Tibial nerve (tissue), 4 donors: ENCODE data around the gene ANXA1. TPM values are rescaled to one million over a fixed set of nuclear protein-coding genes. Genes with fewer than 3 reads are reported as not detected.

Experiments
- DNase-seq, 2 donors: peaks; one replicate each; pipeline ENCODE4 v3.0.0-alpha.2; 2019; ENCODE audit warnings: low spot score in 2 of 2
- H3K27ac ChIP-seq, 4 donors: fragments of 200-600 bp; sonication (generic) in 3 of 4; one replicate each; pipeline ENCODE4 v1.5.1; 2017 to 2019; ENCODE audit warnings: mild to moderate bottlenecking in 1 of 4
- H3K27me3 ChIP-seq, 2 donors: fragments of 200-600 bp; sonication (generic) in 1 of 2; one replicate each; pipeline versions ENCODE4 v1.5.1 to v1.6.0; 2017 to 2019
- H3K36me3 ChIP-seq, 3 donors: fragments of 200-600 bp; sonication (generic); one replicate each; pipeline ENCODE4 v1.5.1; 2018 to 2019
- H3K4me1 ChIP-seq, 4 donors: fragments of 200-600 bp; sonication (generic) in 3 of 4; one replicate each; pipeline ENCODE4 v1.5.1; 2017 to 2019
- H3K4me3 ChIP-seq, 4 donors: fragments of 200-600 bp; sonication (generic) in 3 of 4; one replicate each; pipeline ENCODE4 v1.5.1; 2017 to 2019; ENCODE audit warnings: mild to moderate bottlenecking in 1 of 4, moderate library complexity in 1 of 4
- H3K9me3 ChIP-seq, 4 donors: fragments of 200-600 bp; sonication (generic) in 3 of 4; one replicate each; pipeline ENCODE4 v1.5.1; 2017 to 2019
- EP300 ChIP-seq, 2 donors: sonication (generic); formaldehyde crosslinking; IDR thresholded peaks; one replicate each; pipeline ENCODE4 v1.6.1; 2017; ENCODE audit warnings: antibody characterized with exemption in 2 of 2, mild to moderate bottlenecking in 1 of 2
- POLR2A ChIP-seq, 2 donors: fragments of 450-650 bp; IDR thresholded peaks; one replicate each; pipeline ENCODE4 v1.6.1; 2017; ENCODE audit warnings: antibody characterized with exemption in 2 of 2, mild to moderate bottlenecking in 2 of 2, moderate library complexity in 2 of 2
- WGBS, 2 donors: methylation state at CpG; one replicate each; pipeline ENCODE4 v1.1.5; 2018; 5-methylcytosine and 5-hydroxymethylcytosine counted together
- total RNA-seq, 4 donors: library from RNA; depleted of rRNA; stranded (reverse); fragments of >200 nt; gene quantifications; one replicate each; pipeline ENCODE4 v1.1.0, GENCODE V29; 2016
- TF ChIP-seq, protein P1 (sequence below), 5 experiments: fragments of 200-600 bp in 3 of 5; fragments of 450-650 bp in 2 of 5; sonication (generic) in 3 of 5; IDR thresholded peaks; one replicate each; pipeline ENCODE4 v1.5.1; 2016 to 2019; ENCODE audit warnings: antibody characterized with exemption in 5 of 5, mild to moderate bottlenecking in 3 of 5, moderate library complexity in 2 of 5

ANXA1 gene
- total RNA-seq, 4 donors from 2014 or later, result 265 to 504 (median 306) TPM

DNA sequence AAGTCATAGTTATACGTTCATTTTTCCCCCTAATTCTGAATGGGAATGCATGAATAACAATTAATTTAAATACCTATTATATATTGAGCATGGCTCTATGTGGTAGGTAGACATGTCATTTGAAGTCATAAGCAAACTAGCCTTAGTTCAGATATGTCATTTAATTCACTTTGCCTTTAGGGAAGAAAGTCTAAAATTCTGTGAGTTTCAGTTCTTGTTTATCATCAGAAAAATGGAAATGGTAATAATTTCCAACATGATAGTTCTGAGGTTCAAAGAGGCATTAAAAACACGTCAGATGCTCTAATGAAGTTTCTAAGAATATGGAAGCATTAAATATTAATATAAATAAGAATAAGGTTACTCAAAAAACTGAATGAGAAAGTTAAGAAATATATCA lies 13.1 kb upstream of the ANXA1 start:
- peak overlapping the region in 1 of 4 donors; percentile 26 for H3K27ac ChIP-seq
- H3K4me1 ChIP-seq, result peaks cover 0 to 34% (median 12%) of the 10 kb centered on the region in 4 donors
- no peaks in the 10 kb centered on the region for H3K27me3 ChIP-seq
- no peaks in the 10 kb centered on the region for H3K9me3 ChIP-seq
- WGBS, 2 donors, result 90 to 93% methylated on average over 2 of the region's 2 CpGs
- TF ChIP-seq EP300 (IDR thresholded peaks at IDR 0.05) (no peak), POLR2A (IDR thresholded peaks at IDR 0.05) (no peak)
- TF ChIP-seq, protein P1, sequence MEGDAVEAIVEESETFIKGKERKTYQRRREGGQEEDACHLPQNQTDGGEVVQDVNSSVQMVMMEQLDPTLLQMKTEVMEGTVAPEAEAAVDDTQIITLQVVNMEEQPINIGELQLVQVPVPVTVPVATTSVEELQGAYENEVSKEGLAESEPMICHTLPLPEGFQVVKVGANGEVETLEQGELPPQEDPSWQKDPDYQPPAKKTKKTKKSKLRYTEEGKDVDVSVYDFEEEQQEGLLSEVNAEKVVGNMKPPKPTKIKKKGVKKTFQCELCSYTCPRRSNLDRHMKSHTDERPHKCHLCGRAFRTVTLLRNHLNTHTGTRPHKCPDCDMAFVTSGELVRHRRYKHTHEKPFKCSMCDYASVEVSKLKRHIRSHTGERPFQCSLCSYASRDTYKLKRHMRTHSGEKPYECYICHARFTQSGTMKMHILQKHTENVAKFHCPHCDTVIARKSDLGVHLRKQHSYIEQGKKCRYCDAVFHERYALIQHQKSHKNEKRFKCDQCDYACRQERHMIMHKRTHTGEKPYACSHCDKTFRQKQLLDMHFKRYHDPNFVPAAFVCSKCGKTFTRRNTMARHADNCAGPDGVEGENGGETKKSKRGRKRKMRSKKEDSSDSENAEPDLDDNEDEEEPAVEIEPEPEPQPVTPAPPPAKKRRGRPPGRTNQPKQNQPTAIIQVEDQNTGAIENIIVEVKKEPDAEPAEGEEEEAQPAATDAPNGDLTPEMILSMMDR (IDR thresholded peaks at IDR 0.05), result no peak
- DNase-seq, result no peak
- no peaks in the 10 kb centered on the region for H3K36me3 ChIP-seq
- H3K4me3 ChIP-seq, result no peak overlapping the region

DNA sequence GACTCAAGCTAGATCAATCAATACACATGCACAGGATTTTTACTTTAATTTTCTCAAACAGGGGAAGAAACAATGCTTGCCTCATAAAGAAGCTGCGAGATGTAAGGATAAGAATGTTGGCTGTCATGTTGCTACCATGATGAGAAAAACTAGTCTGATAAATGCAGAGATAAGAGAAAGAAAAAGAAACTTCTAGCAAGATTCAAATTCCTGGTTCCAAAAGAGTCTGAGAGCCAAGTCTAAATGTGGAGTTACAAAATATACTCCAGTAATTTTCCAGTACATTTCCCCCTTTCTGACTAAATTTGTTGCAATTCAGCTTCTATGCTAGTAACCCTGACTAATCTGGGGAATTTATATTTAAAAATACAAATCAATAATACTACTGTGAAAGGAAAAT lies 10.4 kb upstream of the ANXA1 start:
- Histone ChIP-seq H3K9me3 (no peaks in the 10 kb centered on the region), H3K27ac (peak overlapping the region in 1 of 4 donors; percentile 53), H3K4me1 (peaks cover 0 to 46% (median 14%) of the 10 kb centered on the region in 4 donors), H3K4me3 (no peak overlapping the region), H3K27me3 (no peaks in the 10 kb centered on the region), H3K36me3 (no peaks in the 10 kb centered on the region)
- WGBS, 2 donors, result 73 to 81% methylated on average over 1 of the region's 1 CpG
- TF ChIP-seq, protein P1 (IDR thresholded peaks at IDR 0.05), result no peak
- TF ChIP-seq POLR2A (IDR thresholded peaks at IDR 0.05) (no peak), EP300 (IDR thresholded peaks at IDR 0.05) (no peak)
- no peak for DNase-seq

DNA sequence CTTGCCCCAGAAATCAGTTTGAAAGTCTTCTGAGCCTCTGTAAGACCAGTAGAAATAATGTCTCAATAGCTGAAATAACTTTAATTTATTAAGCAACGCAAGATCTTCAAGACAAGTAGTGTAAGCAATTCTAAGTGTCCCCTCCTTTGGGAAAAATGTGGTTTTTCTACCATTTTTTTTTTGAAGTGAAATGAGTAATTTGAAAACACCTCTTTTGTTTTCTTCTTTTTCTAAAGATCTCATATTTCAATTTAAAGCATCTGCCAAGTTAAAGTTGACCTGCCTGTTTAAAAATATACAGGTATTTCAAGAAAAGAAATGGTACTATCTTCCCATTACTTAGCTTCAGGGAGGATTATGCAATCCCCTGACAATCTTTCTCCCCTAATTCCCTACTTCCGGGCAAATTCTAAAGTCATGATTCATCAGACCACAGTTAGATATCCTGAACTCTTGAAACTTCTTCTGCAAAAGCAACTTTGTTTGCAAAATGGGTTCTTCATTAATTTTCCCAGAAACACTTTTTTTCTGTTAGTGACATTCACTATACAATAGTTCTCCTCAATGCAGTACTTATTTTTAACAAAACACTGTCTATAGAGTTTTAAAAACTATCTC lies 7.8 kb upstream of the ANXA1 start:
- TF ChIP-seq, protein P1 (IDR thresholded peaks at IDR 0.05), result no peak
- TF ChIP-seq EP300 (IDR thresholded peaks at IDR 0.05) (peak; percentile 26 to 84), POLR2A (IDR thresholded peaks at IDR 0.05) (no peak)
- Histone ChIP-seq H3K4me3 (no peak overlapping the region), H3K27ac (peak overlapping the region in 2 of 4 donors; percentile 34 to 74), H3K36me3 (no peaks in the 10 kb centered on the region), H3K4me1 (peaks cover 0 to 40% (median 13%) of the 10 kb centered on the region in 4 donors), H3K9me3 (no peaks in the 10 kb centered on the region), H3K27me3 (no peaks in the 10 kb centered on the region)
- DNase-seq, result no peak
- WGBS, 2 donors, result 10 to 11% methylated on average over 2 of the region's 2 CpGs

DNA sequence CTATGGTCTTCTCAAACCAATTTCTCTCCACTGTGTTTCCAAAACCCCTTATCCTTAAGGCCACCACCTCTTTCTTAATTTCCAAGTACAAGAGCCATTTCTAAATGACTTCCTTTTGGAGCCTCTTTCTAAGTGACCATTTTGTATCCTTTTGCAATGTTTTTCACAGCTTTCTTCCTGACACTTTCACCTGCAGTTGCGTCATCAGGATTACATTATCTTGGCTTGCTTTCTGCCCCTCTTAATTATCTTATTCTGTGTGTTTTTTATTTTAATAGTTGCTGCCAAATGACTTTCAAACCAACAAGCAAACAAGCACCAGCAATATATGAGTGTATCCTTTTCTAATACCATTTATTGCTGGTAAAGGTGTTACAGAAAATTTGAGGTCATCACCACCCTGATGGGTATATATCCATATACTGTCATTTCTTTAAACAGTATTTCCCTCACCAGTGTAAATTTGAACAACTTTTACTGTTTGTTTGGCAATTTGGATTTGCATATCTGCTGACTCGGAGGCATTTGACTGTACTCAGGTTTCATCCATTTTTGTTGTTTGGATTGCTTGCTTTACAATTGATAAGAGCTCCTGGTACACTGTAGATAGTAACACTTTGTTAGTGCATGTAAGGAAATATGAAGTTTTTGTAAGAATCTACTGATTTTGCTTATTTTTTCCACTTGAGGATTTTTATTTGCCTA lies 5.4 kb upstream of the ANXA1 start:
- H3K4me3 ChIP-seq, result no peak overlapping the region
- H3K27me3 ChIP-seq, result no peaks in the 10 kb centered on the region
- peak overlapping the region in 1 of 4 donors; percentile 6 for H3K27ac ChIP-seq
- H3K4me1 ChIP-seq, result peaks cover 0 to 65% (median 26%) of the 10 kb centered on the region in 4 donors
- 90 to 91% methylated on average over 2 of the region's 2 CpGs for WGBS, 2 donors
- no peaks in the 10 kb centered on the region for H3K9me3 ChIP-seq
- H3K36me3 ChIP-seq, result no peaks in the 10 kb centered on the region
- TF ChIP-seq, protein P1 (IDR thresholded peaks at IDR 0.05), result no peak
- no peak for TF ChIP-seq POLR2A (IDR thresholded peaks at IDR 0.05)
- TF ChIP-seq EP300 (IDR thresholded peaks at IDR 0.05), result no peak
- no peak for DNase-seq

DNA sequence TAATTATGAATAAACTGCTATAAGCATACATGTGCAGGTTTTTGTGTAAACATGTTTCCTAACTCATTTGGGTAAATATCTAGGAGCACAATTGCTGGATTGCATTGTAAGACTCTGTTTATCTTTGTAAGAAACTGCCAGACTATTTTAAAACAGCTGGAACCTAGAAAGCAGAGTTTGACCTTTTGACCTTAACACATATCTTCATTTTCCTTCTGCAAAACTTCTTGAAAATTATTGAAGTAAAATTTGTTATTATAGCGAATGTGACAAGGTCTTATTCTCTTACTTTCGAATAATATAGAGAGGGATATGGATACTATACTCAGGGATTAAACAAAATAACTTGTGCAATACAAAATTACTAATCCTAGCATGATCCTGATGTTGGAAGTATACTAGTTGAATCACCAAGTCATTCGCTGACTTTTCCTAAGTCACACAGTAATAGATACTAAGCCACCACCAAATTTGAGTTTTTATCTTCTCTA lies 3.2 kb upstream of the ANXA1 start:
- Histone ChIP-seq H3K4me1 (peaks cover 0 to 63% (median 24%) of the 10 kb centered on the region in 4 donors), H3K36me3 (no peaks in the 10 kb centered on the region), H3K27ac (peak overlapping the region in 3 of 4 donors; percentile 50 to 93 (median 92)), H3K27me3 (no peaks in the 10 kb centered on the region), H3K9me3 (no peaks in the 10 kb centered on the region), H3K4me3 (no peak overlapping the region)
- TF ChIP-seq EP300 (IDR thresholded peaks at IDR 0.05) (no peak), POLR2A (IDR thresholded peaks at IDR 0.05) (no peak)
- TF ChIP-seq, protein P1 (IDR thresholded peaks at IDR 0.05), result no peak
- 68 to 71% methylated on average over 3 of the region's 3 CpGs for WGBS, 2 donors
- DNase-seq, result no peak
